HG03097 (cell line): ENCODE results near the gene PEAK1.

Source experiments
- ATAC-seq: cut with Tn5 transposase; IDR thresholded peaks from one replicate; pipeline ENCODE4 v1.9.1; 2021; ENCODE audit not compliant: unreplicated experiment, low FRiP score

The PEAK1 gene

GRCh38 chr15:77071305-77072223 lies 348.3 kb downstream of the PEAK1 start:
- ATAC-seq, result no peak

GRCh38 chr15:77070495-77071304 lies 349.2 kb downstream of the PEAK1 start, which contains the start of gene TSPAN3:
TSS of gene TSPAN3 (minus strand) at chr15:77071109. CDS start at chr15:77070954, 155 bp downstream.
- ATAC-seq, result peak; percentile 88

GRCh38 chr15:77070180-77070494 lies 349.8 kb downstream of the PEAK1 start:
- ATAC-seq, result no peak

- ATAC-seq, result no peak
These were observed 350.3 kb downstream of the PEAK1 start for GRCh38 chr15:77069521-77070121.

- ATAC-seq, result no peak
These were observed 351.3 kb downstream of the PEAK1 start for GRCh38 chr15:77068633-77069032.

- ATAC-seq, result no peak
These were observed 352.1 kb downstream of the PEAK1 start for GRCh38 chr15:77067691-77068367.

- ATAC-seq, result no peak
These were observed 352.8 kb downstream of the PEAK1 start for GRCh38 chr15:77066971-77067690.

- ATAC-seq, result no peak
These were observed 355.2 kb downstream of the PEAK1 start for GRCh38 chr15:77064539-77065308.

GRCh38 chr15:77064063-77064462 lies 355.8 kb downstream of the PEAK1 start:
- no peak for ATAC-seq

- ATAC-seq, result no peak
These were observed 356.7 kb downstream of the PEAK1 start for GRCh38 chr15:77063249-77063648.

- no peak for ATAC-seq
These were observed 359.4 kb downstream of the PEAK1 start for GRCh38 chr15:77060546-77060945.

GRCh38 chr15:77059786-77060361 lies 360.0 kb downstream of the PEAK1 start:
- no peak for ATAC-seq

- no peak for ATAC-seq
These were observed 361.4 kb downstream of the PEAK1 start for GRCh38 chr15:77058468-77058867.

- no peak for ATAC-seq
These were observed 362.2 kb downstream of the PEAK1 start for GRCh38 chr15:77057685-77058084.

- no peak for ATAC-seq
These were observed 362.8 kb downstream of the PEAK1 start for GRCh38 chr15:77057072-77057471.

- no peak for ATAC-seq
These were observed 366.2 kb downstream of the PEAK1 start for GRCh38 chr15:77053709-77054108.

- no peak for ATAC-seq
These were observed 367.3 kb downstream of the PEAK1 start for GRCh38 chr15:77052556-77052955.
